Activated B cell treated with CpG ODN at 0.5 μM for 24 hours (primary cell): ENCODE results near the gene ISM1. TPM values are rescaled to one million over a fixed set of nuclear protein-coding genes. Genes with fewer than 3 reads are reported as not detected.

Source experiments
- ATAC-seq: fragments of 200-7000 bp; cut with Tn5 transposase; one replicate; pipeline ENCODE4 v1.10.0; 2021; ENCODE audit warnings: low read depth, mild to moderate bottlenecking, moderate library complexity
- CTCF ChIA-PET: fragments of 350-600 bp; sonication (Branson Sonifier 250); formaldehyde crosslinking; loops from one replicate; lab custom pipeline; 2021; ENCODE audit warnings: antibody characterized with exemption; lab: Charles Lee
- POLR2A ChIA-PET: fragments of 350-600 bp; sonication (Branson Sonifier 250); formaldehyde crosslinking; loops from one replicate; lab custom pipeline; 2021; ENCODE audit warnings: antibody characterized with exemption; lab: Charles Lee
- DNase-seq: peaks from one replicate; pipeline ENCODE4 v3.0.0; 2022
- H3K27ac Mint-ChIP-seq: one replicate; pipeline ENCODE4 v1.8.0; 2020; ENCODE audit warnings: mixed read lengths
- H3K27me3 Mint-ChIP-seq: one replicate; pipeline ENCODE4 v1.8.0; 2021; ENCODE audit warnings: mixed read lengths
- H3K36me3 Mint-ChIP-seq: one replicate; pipeline ENCODE4 v1.8.0; 2021; ENCODE audit warnings: low read depth, mixed read lengths
- H3K4me1 Mint-ChIP-seq: one replicate; pipeline ENCODE4 v1.8.0; 2021; ENCODE audit warnings: mixed read lengths
- H3K4me3 Mint-ChIP-seq: one replicate; pipeline ENCODE4 v1.8.0; 2020; ENCODE audit warnings: mild to moderate bottlenecking, mixed read lengths
- H3K9me3 Mint-ChIP-seq: one replicate; pipeline ENCODE4 v1.8.0; 2020; ENCODE audit warnings: mixed read lengths
- CTCF ChIP-seq: fragments of 200-600 bp; IDR thresholded peaks from one replicate; pipeline ENCODE4 v1.8.0; 2022; ENCODE audit warnings: antibody characterized with exemption, mild to moderate bottlenecking
- intact Hi-C: fragments of 100-400 bp; cut with micrococcal nuclease; formaldehyde crosslinking; loops from one replicate; pipeline ENCODE4 v1.15.1; 2024
- total RNA-seq: library from RNA; stranded (reverse); gene quantifications from 2 replicates; pipeline ENCODE4 v1.2.3, GENCODE V29; 2022

Gene ISM1
- total RNA-seq, 1 donor from 2014 or later: not detected

GRCh38 chr20:13183005-13183404 is 38.1 kb upstream of the ISM1 start:
- DNase-seq: no peak

GRCh38 chr20:13186043-13186774 is 34.9 kb upstream of the ISM1 start:
- intact Hi-C loops: no loop called here

More at GRCh38 chr20:13183005-13183404, 38.1 kb upstream of the ISM1 start:
- ATAC-seq: no peak
- ChIA-PET CTCF (no interaction called here), POLR2A (no interaction called here)
- Mint-ChIP-seq H3K4me3 (no peak overlapping the region), H3K4me1 (no peaks in the 10 kb centered on the region), H3K27me3 (peaks cover 7% of the 10 kb centered on the region), H3K9me3 (peaks cover 10% of the 10 kb centered on the region), H3K27ac (no peak overlapping the region), H3K36me3 (no peaks in the 10 kb centered on the region)
- intact Hi-C loops: no loop called here
- TF ChIP-seq CTCF: no peak

GRCh38 chr20:13187899-13188298 is 33.2 kb upstream of the ISM1 start:
- peaks cover 3% of the 10 kb centered on the region for H3K27me3 Mint-ChIP-seq
- no peaks in the 10 kb centered on the region for H3K4me1 Mint-ChIP-seq
- H3K9me3 Mint-ChIP-seq: peaks cover 9% of the 10 kb centered on the region
- DNase-seq (no peak), ATAC-seq (no peak)
- ChIA-PET CTCF (no interaction called here), POLR2A (no interaction called here)
- TF ChIP-seq CTCF: no peak
- intact Hi-C loops: no loop called here
- no peak overlapping the region for H3K4me3 Mint-ChIP-seq
- no peak overlapping the region for H3K27ac Mint-ChIP-seq
- H3K36me3 Mint-ChIP-seq: no peaks in the 10 kb centered on the region

More at GRCh38 chr20:13186043-13186774, 34.9 kb upstream of the ISM1 start:
- Mint-ChIP-seq H3K4me3 (no peak overlapping the region), H3K36me3 (no peaks in the 10 kb centered on the region), H3K27me3 (peaks cover 7% of the 10 kb centered on the region), H3K9me3 (peaks cover 9% of the 10 kb centered on the region), H3K27ac (no peak overlapping the region), H3K4me1 (no peaks in the 10 kb centered on the region)
- POLR2A ChIA-PET: no interaction called here
- no peak for ATAC-seq
- TF ChIP-seq CTCF: no peak
- CTCF ChIA-PET: no interaction called here
- no peak for DNase-seq

- Mint-ChIP-seq H3K27me3 (peaks cover 5% of the 10 kb centered on the region), H3K4me3 (no peak overlapping the region), H3K9me3 (no peaks in the 10 kb centered on the region), H3K27ac (no peak overlapping the region), H3K36me3 (no peaks in the 10 kb centered on the region), H3K4me1 (no peaks in the 10 kb centered on the region)
- CTCF ChIA-PET: no interaction called here
- no peak for DNase-seq
- ATAC-seq: no peak
- no peak for TF ChIP-seq CTCF
- POLR2A ChIA-PET: no interaction called here
- intact Hi-C loops: no loop called here
Measured at GRCh38 chr20:13199279-13199678, 21.8 kb upstream of the ISM1 start.

GRCh38 chr20:13200767-13201500 is 20.1 kb upstream of the ISM1 start:
- CTCF ChIA-PET: no interaction called here
- intact Hi-C loops: no loop called here
- ATAC-seq: no peak
- no peaks in the 10 kb centered on the region for H3K36me3 Mint-ChIP-seq
- no peaks in the 10 kb centered on the region for H3K4me1 Mint-ChIP-seq
- DNase-seq: no peak
- H3K27ac Mint-ChIP-seq: no peak overlapping the region
- no peak for TF ChIP-seq CTCF
- H3K27me3 Mint-ChIP-seq: peaks cover 13% of the 10 kb centered on the region
- POLR2A ChIA-PET: no interaction called here
- H3K9me3 Mint-ChIP-seq: no peaks in the 10 kb centered on the region
- no peak overlapping the region for H3K4me3 Mint-ChIP-seq
